Measurements from ENCODE around the gene PDGFA. TPM values are rescaled to one million over a fixed set of nuclear protein-coding genes. Genes with fewer than 3 reads are reported as not detected.

Gene PDGFA
- total RNA-seq, 1 donor from 2014 or later = 19.7 TPM

- peak; percentile 80 for DNase-seq (ENCODE audit: low spot score)
Observed at GRCh38 chr7:505171-505570, 14.5 kb downstream of the PDGFA start.

- peak; percentile 86 for DNase-seq (ENCODE audit: low spot score)
Observed at GRCh38 chr7:504221-505111, 15.2 kb downstream of the PDGFA start.

GRCh38 chr7:503575-504111, 16.0 kb downstream of the PDGFA start:
- no peak for DNase-seq (ENCODE audit: low spot score)

- DNase-seq (ENCODE audit: low spot score) = no peak
Observed at GRCh38 chr7:502296-502695, 17.4 kb downstream of the PDGFA start.

GRCh38 chr7:501526-501925, 18.1 kb downstream of the PDGFA start:
- no peak for DNase-seq (ENCODE audit: low spot score)

- no peak for DNase-seq (ENCODE audit: low spot score)
Observed at GRCh38 chr7:500521-501420, 18.9 kb downstream of the PDGFA start.

- DNase-seq (ENCODE audit: low spot score) = no peak
Observed at GRCh38 chr7:499853-500485, 19.7 kb downstream of the PDGFA start.

- DNase-seq (ENCODE audit: low spot score) = no peak
Observed at GRCh38 chr7:498678-499641, 20.7 kb downstream of the PDGFA start.

GRCh38 chr7:497946-498655, 21.5 kb downstream of the PDGFA start:
- no peak for DNase-seq (ENCODE audit: low spot score)

- DNase-seq (ENCODE audit: low spot score) = no peak
Observed at GRCh38 chr7:497346-497745, 22.3 kb downstream of the PDGFA start.

GRCh38 chr7:496528-497295, 22.9 kb downstream of the PDGFA start:
- DNase-seq (ENCODE audit: low spot score) = no peak

- no peak for DNase-seq (ENCODE audit: low spot score)
Observed at GRCh38 chr7:495761-496321, 23.8 kb downstream of the PDGFA start.

GRCh38 chr7:495326-495725, 24.3 kb downstream of the PDGFA start:
- no peak for DNase-seq (ENCODE audit: low spot score)

GRCh38 chr7:494906-495305, 24.7 kb downstream of the PDGFA start:
- DNase-seq (ENCODE audit: low spot score) = no peak

- DNase-seq (ENCODE audit: low spot score) = no peak
Observed at GRCh38 chr7:494259-494687, 25.4 kb downstream of the PDGFA start.

- no peak for DNase-seq (ENCODE audit: low spot score)
Observed at GRCh38 chr7:493661-494251, 25.9 kb downstream of the PDGFA start.

GRCh38 chr7:492714-493065, 27.0 kb downstream of the PDGFA start:
- no peak for DNase-seq (ENCODE audit: low spot score)

All from mesenteric fat pad (tissue), 1 donor.